ENCODE data around the gene FITM2.

FITM2 gene

DNA sequence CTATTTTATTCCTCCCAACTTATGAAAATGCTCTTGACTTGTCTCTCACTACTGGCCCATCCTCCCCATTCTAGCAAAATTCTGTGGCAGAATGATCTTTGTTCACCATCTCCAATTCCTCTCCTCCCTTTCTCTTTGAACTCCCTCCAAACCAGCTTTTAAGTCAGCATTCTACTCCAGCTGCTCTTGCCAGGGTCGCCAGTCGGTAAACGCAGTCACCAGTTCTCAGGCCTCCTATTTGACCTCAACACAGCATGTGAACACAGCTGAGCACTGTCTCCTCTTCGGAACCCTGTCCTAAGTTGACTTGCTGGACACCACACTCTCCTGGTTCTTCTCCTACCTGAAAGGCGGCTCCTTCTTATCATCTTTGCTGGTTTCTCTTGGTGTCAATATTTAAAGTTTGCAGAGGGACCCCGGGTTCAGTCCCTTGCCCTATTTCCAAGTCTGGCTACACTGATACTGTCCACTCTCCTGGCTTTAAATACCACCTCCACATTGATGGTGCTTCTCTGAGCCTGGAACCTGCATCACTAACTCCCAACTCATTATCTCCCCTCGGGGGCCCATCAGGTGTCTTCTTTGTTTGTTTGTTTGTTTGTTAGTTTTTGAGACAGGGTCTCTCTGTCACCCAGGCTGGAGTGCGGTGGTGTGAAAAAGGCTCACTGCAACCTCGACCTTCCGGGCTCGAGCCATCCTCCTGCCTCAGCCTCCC lies 36.5 kb downstream of the FITM2 start:
- DNase-seq: no peak

DNA sequence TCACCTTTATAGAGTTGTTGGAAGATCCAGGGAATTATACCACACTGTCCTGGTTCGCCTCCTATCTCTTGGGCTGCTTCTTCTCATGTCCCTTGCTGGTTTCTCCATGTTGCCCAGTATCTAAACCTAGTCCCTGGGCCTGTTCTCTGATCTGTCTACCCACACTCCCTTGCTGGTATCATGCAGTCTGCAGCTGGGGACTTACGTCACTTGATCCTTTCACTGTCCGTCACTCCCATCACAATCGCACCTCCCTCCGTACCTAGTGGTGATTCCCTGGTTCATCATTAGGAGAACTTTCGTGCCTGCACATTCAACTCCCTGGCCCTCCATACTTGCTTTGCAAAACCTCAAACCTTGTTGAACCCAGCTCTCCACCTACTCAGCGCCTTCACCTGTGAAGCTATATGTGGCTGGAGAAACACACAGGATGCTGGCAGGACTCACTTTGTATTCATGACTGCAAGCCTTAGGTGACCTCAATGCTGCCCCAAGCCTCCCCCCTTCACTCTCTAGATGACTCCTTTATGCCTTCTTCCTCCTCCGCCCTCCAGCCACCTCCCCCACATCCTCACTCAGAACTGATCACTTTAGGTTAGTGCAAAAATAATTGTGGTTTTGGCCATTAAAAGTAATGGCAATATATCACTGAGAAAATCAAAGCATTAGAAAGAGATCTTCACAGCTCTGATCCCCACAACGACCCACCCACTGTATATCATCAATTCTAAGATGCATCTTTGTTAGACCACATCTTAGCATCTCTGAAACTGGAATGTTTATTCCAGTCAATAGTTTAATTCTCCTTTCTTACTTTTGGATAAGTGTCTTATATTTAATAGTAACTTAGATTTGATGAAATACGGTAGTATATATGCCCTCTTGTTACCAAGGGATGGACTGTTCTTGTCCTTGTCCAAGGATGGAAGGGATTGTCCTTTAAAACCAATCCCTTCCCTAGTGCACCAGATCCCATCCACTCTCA lies 37.5 kb downstream of the FITM2 start:
- no peak for DNase-seq

DNA sequence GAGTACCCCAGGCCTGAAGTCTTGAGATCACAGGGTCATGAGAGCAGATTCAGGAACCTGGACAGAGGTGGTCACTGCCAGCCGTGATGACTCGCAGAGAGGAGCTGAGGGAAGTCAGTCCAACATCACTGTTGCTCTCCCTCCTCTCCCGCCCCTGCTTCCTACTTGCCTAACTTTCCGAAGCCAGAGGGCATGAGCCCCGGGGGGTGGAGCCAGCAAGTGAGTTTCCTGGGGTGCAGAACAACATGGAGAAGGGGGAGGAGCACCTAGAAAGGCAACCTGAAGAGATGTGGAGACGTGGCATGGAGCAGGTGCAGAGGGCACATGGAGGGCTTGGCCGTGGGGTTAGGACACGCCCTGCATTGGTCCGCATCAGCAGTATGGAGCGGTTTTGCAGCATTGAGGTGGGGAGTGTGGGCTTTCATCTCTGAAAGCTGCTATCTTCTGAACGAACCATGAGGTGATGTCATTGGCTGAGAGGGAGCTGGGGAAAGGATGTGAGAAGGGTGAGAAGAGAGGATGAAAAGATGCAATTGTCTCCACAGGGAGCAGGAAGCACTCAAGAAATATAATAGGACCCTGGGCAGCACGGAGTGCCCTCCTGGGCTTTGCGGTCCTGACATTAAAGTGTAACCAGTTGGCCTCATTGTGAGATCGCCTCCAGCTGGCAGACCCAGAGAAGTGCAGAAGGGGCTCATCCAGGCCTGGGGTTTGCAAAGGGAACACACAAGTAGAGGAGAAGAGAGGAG lies 38.9 kb downstream of the FITM2 start:
- DNase-seq: no peak

DNA sequence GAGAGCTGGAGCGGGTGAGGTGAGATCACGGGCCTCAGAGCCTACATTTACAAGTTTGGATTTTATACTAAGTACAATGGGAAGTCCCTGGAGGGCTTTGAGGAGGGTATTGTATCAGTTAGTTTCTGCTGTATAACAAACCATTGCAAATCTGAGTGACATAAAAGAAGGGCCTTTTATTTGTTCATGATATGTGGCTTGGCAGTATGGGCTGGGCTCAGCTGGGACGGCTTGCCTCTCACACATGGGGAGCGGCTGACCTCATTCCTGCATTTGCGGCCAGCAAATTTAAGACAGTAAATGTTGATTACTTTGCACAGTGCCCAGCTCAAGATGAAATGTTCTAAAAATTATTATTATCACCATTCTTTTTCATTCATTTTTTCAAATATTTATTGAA lies 42.2 kb downstream of the FITM2 start:
- DNase-seq: no peak

DNA sequence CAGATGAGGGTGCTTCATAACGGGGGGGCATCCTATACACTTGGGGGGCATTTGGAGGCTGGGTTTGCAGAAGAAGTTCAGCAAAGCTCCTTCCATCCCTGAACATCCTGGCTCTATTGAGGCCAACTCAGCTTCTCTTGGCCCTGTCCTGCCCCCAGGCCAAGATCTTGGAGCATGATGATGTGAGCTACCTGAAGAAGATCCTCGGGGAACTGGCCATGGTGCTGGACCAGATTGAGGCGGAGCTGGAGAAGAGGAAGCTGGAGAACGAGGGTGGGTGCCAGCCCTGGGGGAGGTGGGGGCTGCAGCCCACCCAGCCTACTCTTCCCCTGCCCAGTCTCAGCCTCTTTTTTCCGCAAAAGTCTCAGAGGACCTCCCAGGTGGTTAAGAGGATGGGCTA lies 46.7 kb downstream of the FITM2 start:
- DNase-seq: no peak

DNA sequence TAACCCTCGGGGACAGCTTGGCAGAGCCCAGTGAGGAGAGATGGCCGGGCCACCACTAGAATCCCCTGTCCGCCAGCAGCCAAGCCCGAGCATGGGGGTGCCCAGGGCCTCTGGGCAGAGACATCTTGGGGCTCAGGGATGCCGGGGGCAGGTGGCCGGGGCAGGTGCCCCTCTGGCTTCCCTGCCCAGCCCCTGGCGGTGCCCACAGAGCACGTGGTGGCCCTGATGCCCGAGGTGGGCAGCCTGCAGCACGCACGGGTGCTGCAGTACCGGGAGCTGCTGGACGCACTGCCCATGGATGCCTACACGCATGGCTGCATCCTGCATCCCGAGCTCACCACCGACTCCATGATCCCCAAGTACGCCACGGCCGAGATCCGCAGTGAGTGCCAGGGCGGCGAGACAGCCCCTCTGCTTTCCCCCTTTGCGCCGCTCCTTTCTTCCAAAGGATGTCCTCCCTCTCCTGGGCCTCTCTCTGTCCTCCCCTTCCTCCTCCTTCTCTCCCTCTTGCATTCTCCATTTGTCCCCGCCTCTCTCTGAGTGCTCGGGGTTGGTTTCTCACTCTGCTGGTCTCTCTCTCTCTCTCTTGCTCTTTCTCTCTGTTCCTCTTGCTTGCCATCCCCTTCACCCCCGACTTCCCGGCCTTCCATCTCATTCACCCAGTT lies 52.6 kb downstream of the FITM2 start:
- DNase-seq: no peak

DNA sequence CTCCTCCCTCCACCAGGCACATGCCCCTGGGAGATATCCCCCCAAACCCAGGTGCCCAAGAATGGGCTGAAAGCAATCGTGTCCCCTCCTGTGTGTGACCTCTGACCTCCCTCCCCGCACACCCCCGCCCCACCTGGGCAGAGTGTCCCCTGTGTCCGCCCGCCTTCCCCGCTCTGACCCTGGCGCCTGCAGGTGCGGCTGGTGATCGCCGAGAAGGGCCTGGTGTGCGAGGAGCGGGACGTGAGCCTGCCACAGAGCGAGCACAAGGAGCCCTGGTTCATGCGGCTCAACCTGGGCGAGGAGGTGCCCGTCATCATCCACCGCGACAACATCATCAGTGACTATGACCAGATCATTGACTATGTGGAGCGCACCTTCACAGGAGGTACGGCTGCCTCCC lies 54.0 kb downstream of the FITM2 start:
- DNase-seq: no peak

DNA sequence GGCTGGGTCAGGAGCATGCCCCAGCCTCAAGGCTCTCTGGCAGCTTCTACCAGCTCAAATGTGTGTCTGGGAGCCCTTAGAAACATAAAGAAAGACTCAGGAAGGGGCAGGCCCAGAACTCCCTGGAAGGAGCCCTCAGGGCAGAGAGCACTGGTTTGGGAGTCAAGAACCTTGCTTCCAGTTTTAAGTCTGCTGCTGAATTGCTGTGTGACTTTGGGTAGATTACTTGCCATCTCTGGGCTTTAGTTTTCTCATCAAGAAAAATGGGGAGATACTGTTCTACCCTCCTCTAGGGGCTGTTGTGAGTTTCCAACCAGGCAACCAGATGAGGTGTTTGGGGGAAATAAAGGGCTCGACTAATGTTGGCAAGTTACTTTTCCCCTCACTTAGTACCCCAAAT lies 55.1 kb downstream of the FITM2 start:
- no peak for DNase-seq

DNA sequence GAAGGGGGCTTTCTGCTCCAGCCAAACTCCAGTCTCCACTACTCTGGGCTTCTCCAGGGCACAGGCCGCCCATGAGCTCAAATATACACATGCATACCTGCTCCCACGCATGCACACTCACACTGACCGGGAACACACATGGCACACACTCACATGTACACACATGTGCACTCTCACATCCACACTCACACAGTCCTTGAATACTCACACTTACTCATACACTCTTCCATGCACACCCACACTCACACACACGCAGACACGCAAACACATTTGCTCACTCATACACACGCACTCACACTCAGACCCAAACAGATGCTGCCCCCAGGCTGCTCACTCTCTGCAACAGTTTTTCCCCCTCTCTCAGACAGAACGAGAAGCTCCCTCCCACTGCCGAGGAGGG lies 56.9 kb downstream of the FITM2 start:
- DNase-seq: no peak

DNA sequence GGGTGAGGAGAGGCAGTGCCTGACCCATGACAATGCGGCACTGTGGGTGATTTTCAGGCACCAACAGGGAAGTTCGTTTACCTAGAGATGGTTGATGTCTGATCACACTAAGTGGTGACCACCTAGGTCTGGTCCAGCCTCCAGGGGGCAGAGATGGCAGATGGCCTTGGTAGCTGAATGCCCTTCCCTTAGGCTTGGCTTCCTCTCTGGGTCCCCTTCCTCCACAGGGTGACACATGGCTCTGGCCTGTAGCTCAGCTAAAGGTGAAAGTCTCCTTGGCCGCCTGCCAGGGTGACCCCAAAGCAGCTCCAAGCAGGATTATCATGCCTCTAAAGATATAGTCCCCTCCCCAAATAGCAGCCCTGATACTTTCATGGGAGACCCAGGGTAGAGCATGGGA lies 57.5 kb downstream of the FITM2 start:
- no peak for DNase-seq

All from NCI-H2029 (cell line).